ENCODE data around the gene RSPH6A. TPM values are rescaled to one million over a fixed set of nuclear protein-coding genes. Genes with fewer than 3 reads are reported as not detected.

RSPH6A gene
- polyA plus RNA-seq, 1 donor (not counting 4 experiments of a cell fraction or from before 2014, with no cell fraction given): not detected

GRCh38 chr19:45825917-45826893 is 11.1 kb upstream of the RSPH6A start:
- Histone ChIP-seq H3K4me3 (ENCODE audit: control insufficient read depth in 2 of 3, extremely low read depth in 1 of 3, insufficient read depth in 2 of 3, low read depth in 1 of 3, low read length in 3 of 3) (no peak overlapping the region), H3K79me2 (ENCODE audit: control insufficient read depth, insufficient read depth, low read length) (no peaks in the 10 kb centered on the region), H3K9ac (ENCODE audit: control insufficient read depth, extremely low read depth, insufficient read depth, low read length) (no peak overlapping the region), H3K4me1 (ENCODE audit: control insufficient read depth, extremely low read depth, insufficient read depth, low read length) (peaks cover 11% of the 10 kb centered on the region), H3K27me3 (ENCODE audit: control insufficient read depth, extremely low read depth, insufficient read depth, low read length) (no peaks in the 10 kb centered on the region), H3K4me2 (ENCODE audit: control insufficient read depth, extremely low read depth, insufficient read depth, low read depth, low read length) (no peak overlapping the region), H2AFZ (ENCODE audit: control insufficient read depth, low read length) (no peak overlapping the region), H4K20me1 (ENCODE audit: control insufficient read depth, extremely low read depth, insufficient read depth, low read length) (no peaks in the 10 kb centered on the region), H3K9me1 (ENCODE audit: control insufficient read depth, extremely low read depth, insufficient read depth, low read length) (peaks cover 3% of the 10 kb centered on the region), H3K36me3 (ENCODE audit: control insufficient read depth in 2 of 2, extremely low read depth in 1 of 2, insufficient read depth in 2 of 2, low read length in 2 of 2) (peaks cover 40 to 55% of the 10 kb centered on the region in 2 experiments), H3K27ac (ENCODE audit: control insufficient read depth, insufficient read depth, low read length) (no peak overlapping the region), H3K9me3 (ENCODE audit: control insufficient read depth, low read depth, low read length) (no peaks in the 10 kb centered on the region)
- FAIRE-seq: no peak
- dilution Hi-C loops (cut with MboI; ENCODE audit: extremely low pct_ligation_motif_present, low sequenced_read_pairs): no loop called here
- no peak for DNase-seq (ENCODE audit: low read depth, low spot score)
- TF ChIP-seq, protein P1, sequence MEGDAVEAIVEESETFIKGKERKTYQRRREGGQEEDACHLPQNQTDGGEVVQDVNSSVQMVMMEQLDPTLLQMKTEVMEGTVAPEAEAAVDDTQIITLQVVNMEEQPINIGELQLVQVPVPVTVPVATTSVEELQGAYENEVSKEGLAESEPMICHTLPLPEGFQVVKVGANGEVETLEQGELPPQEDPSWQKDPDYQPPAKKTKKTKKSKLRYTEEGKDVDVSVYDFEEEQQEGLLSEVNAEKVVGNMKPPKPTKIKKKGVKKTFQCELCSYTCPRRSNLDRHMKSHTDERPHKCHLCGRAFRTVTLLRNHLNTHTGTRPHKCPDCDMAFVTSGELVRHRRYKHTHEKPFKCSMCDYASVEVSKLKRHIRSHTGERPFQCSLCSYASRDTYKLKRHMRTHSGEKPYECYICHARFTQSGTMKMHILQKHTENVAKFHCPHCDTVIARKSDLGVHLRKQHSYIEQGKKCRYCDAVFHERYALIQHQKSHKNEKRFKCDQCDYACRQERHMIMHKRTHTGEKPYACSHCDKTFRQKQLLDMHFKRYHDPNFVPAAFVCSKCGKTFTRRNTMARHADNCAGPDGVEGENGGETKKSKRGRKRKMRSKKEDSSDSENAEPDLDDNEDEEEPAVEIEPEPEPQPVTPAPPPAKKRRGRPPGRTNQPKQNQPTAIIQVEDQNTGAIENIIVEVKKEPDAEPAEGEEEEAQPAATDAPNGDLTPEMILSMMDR (optimal IDR thresholded peaks at IDR 0.05 in 1 of 3, IDR thresholded peaks at IDR 0.05 in 1 of 3, conservative IDR thresholded peaks at IDR 0.05 in 1 of 3; ENCODE audit: extremely low read depth in 1 of 3, insufficient read depth in 2 of 3, low read length in 3 of 3): no peak
- no peak for TF ChIP-seq EZH2 (IDR thresholded peaks at IDR 0.05; ENCODE audit: low read length)

GRCh38 chr19:45825263-45825605 is 10.1 kb upstream of the RSPH6A start:
- FAIRE-seq (no peak), DNase-seq (ENCODE audit: low read depth, low spot score) (no peak)
- no peaks in the 10 kb centered on the region for H3K9me3 ChIP-seq (ENCODE audit: control insufficient read depth, low read depth, low read length)
- peaks cover 3% of the 10 kb centered on the region for H3K9me1 ChIP-seq (ENCODE audit: control insufficient read depth, extremely low read depth, insufficient read depth, low read length)
- dilution Hi-C loops (cut with MboI; ENCODE audit: extremely low pct_ligation_motif_present, low sequenced_read_pairs): no loop called here
- no peak overlapping the region for H3K4me2 ChIP-seq (ENCODE audit: control insufficient read depth, extremely low read depth, insufficient read depth, low read depth, low read length)
- TF ChIP-seq, protein P1 (optimal IDR thresholded peaks at IDR 0.05 in 1 of 3, IDR thresholded peaks at IDR 0.05 in 1 of 3, conservative IDR thresholded peaks at IDR 0.05 in 1 of 3; ENCODE audit: extremely low read depth in 1 of 3, insufficient read depth in 2 of 3, low read length in 3 of 3): no peak
- TF ChIP-seq EZH2 (IDR thresholded peaks at IDR 0.05; ENCODE audit: low read length): no peak
- no peak overlapping the region for H3K27ac ChIP-seq (ENCODE audit: control insufficient read depth, insufficient read depth, low read length)
- no peak overlapping the region for H3K9ac ChIP-seq (ENCODE audit: control insufficient read depth, extremely low read depth, insufficient read depth, low read length)
- H3K4me3 ChIP-seq (ENCODE audit: control insufficient read depth in 2 of 3, extremely low read depth in 1 of 3, insufficient read depth in 2 of 3, low read depth in 1 of 3, low read length in 3 of 3): no peak overlapping the region
- peaks cover 11% of the 10 kb centered on the region for H3K4me1 ChIP-seq (ENCODE audit: control insufficient read depth, extremely low read depth, insufficient read depth, low read length)
- H3K36me3 ChIP-seq (ENCODE audit: control insufficient read depth in 2 of 2, extremely low read depth in 1 of 2, insufficient read depth in 2 of 2, low read length in 2 of 2): peaks cover 40 to 49% of the 10 kb centered on the region in 2 experiments
- no peak overlapping the region for H2AFZ ChIP-seq (ENCODE audit: control insufficient read depth, low read length)
- no peaks in the 10 kb centered on the region for H4K20me1 ChIP-seq (ENCODE audit: control insufficient read depth, extremely low read depth, insufficient read depth, low read length)
- no peaks in the 10 kb centered on the region for H3K27me3 ChIP-seq (ENCODE audit: control insufficient read depth, extremely low read depth, insufficient read depth, low read length)
- no peaks in the 10 kb centered on the region for H3K79me2 ChIP-seq (ENCODE audit: control insufficient read depth, insufficient read depth, low read length)

Measured in keratinocyte (primary cell).